NCI-H146 (cell line): ENCODE results near the gene GLTPD2.

ENCODE experiments used
- DNase-seq: peaks from one replicate; lab custom pipeline; 2025; lab: John Stamatoyannopoulos, UW

Gene GLTPD2

GRCh38 chr17:4788807-4789700 is at the start of gene GLTPD2:
GLTPD2 (plus strand) TSS chr17:4788964; CDS start chr17:4789012, 48 bp downstream.
- no peak for DNase-seq

GRCh38 chr17:4739122-4740024 is 49.4 kb upstream of the GLTPD2 start, which contains the start of the genes CXCL16 and ZMYND15:
CXCL16 (minus strand) TSS chr17:4739928; CDS start chr17:4739339, 589 bp downstream.
ZMYND15 (plus strand) TSS chr17:4739833; CDS start chr17:4740549, 716 bp downstream.
- peak; percentile 34 for DNase-seq

DNA sequence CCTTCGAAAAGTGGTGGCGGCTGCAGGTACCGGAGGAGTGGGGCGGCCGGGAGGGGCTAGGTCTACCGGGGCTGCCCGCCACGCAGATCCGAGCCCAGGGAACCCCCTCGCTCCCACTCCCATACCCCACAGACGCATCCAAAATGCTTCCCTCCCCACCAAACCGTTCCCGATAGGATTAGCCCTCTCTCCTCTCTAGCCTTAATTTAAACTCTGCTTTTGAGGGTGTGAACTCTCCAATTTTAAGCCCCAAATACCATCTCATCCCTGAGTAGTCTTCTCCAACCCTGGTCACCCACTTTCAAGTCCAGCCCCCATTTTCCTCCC is 48.8 kb upstream of the GLTPD2 start:
- DNase-seq: no peak

DNA sequence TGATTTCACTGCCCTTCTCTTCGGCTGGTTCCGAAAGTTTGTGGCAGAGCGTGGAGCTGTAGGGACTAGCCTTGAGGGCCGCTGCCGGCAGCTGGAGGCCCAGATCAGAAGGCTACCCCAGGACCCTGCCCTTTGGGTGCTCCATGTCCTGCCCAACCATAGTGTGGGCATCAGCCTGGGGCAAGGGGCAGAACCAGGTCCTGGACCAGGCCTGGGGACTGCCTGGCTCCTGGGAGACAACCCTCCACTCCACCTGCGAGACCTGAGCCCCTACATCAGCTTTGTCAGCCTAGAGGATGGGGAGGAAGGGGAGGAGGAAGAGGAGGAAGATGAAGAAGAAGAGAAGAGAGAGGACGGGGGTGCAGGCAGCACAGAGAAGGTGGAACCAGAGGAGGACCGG is 48.2 kb upstream of the GLTPD2 start:
- DNase-seq: no peak

DNA sequence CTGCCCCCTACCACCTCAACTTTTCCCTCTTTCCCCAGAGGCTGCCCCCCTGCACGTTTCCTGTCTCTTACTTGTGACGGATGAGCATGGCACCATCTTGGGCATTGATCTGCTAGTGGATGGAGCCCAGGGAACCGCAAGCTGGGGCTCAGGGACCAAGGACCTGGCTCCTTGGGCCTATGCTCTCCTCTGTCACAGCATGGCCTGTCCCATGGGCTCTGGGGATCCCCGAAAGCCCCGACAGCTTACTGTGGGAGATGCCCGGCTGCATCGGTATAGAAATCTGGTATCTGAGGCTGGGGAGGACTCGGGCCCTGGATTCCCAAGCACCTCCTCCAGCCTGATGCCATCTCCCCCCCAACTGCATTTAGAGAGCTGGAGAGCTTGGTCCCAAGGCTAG is 47.2 kb upstream of the GLTPD2 start:
- DNase-seq: no peak

GRCh38 chr17:4742133-4742532 is 46.6 kb upstream of the GLTPD2 start:
- DNase-seq: no peak

GRCh38 chr17:4742629-4743028 is 46.1 kb upstream of the GLTPD2 start:
- DNase-seq: no peak

DNA sequence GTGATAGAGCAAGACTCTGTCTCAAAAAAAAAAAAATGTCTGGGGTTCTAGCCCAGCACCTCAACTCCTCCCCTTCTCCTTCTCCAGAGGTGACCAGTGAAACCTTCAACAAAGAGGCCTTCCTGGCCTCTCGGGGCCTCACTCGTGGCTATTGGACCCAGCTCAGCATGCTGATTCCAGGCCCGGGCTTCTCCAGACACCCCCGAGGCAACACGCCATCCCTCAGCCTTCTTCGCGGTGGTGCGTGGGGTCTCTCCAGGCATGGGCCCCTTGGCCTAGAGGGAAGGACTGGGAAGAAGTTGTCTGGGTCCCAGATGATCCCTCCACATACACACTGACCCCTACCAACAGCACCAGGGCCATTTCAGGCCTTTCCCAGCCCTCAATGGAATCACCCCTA is 45.5 kb upstream of the GLTPD2 start:
- DNase-seq: no peak

DNA sequence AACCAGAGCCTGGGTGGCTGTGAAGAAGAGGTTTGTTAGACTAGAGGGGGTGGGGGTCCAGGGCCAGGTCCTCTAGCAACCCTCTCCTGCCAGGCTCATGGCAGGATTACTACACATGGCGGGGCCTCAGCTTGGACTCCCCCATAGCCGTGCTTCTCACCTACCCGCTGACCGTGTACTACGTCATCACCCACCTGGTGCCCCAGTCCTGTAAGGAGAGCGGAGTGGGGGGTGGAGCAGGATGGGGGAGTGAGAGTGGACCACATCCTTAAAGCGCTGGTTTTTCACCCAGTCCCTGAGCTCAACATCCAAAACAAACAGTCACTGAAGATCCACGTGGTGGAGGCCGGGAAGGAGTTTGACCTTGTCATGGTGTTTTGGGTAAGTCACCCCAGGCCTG is 44.9 kb upstream of the GLTPD2 start:
- no peak for DNase-seq

DNA sequence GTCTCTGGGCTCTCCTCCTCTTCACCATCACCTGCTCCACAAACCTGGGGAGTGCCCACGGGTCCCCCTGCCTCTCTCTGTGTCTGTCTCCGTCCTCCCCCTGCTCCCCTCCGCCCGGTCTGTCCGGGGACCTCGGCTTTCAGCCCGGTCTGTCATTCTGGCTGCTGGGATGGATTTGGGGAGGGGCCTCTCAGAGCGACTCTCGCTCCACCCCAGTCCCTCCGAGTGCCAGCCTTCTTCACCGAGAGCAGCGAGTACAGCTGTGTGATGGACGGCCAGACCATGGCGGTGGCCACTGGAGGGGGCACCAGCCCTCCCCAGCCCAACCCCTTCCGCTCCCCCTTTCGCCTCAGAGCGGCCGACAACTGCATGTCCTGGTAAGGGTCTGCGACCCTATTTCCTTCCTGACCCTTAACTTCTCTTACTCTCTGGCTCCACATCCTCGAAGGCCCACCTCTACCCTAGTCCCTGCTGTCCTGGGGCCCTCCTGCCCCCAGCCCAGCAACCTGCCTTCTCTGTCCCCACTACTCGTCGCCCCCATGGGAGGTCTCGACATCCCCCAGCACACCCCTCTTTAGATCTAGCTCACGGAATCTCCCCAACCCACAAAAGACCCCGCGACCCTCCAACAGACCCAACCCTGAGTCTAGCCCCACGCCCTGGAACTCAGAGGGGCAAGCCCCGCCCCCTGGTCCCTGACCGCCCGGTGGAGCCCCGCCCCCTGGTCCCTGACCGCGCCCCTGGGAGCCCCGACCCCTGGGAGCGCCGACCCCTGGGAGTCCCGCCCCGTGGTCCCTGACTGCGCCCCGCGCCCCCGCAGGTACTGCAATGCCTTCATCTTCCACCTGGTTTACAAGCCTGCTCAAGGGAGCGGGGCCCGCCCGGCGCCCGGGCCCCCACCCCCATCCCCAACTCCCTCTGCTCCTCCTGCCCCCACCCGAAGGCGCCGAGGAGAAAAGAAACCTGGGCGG is 43.5 kb upstream of the GLTPD2 start:
- DNase-seq: peak; percentile 16

DNA sequence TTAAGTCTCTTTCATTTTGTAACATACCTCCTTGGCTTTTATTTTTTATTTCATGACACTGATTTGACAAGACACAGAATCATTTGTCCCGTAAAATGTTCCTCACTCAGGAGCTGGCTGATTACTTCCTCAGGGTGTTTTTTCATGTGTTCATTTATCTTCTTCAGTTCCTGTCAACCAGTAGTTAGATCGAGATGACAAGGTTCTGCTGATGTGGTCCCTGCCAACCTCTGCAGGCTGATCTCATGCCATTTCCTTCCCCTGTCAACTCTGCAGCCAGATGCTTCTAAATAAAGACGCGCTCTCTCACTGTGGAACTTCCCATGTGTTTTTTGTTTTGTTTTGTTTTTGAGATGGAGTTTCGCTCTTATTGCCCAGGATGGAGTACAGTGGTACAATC is 40.9 kb upstream of the GLTPD2 start:
- DNase-seq: no peak

GRCh38 chr17:4748686-4749085 is 40.1 kb upstream of the GLTPD2 start:
- no peak for DNase-seq

- DNase-seq: no peak
These were observed 38.2 kb upstream of the GLTPD2 start for GRCh38 chr17:4750606-4751005.

- DNase-seq: no peak
These were observed 36.8 kb upstream of the GLTPD2 start for GRCh38 chr17:4751932-4752331.

- no peak for DNase-seq
These were observed 35.4 kb upstream of the GLTPD2 start for GRCh38 chr17:4753392-4753791.

- no peak for DNase-seq
These were observed 29.0 kb upstream of the GLTPD2 start for GRCh38 chr17:4759776-4760236.

DNA sequence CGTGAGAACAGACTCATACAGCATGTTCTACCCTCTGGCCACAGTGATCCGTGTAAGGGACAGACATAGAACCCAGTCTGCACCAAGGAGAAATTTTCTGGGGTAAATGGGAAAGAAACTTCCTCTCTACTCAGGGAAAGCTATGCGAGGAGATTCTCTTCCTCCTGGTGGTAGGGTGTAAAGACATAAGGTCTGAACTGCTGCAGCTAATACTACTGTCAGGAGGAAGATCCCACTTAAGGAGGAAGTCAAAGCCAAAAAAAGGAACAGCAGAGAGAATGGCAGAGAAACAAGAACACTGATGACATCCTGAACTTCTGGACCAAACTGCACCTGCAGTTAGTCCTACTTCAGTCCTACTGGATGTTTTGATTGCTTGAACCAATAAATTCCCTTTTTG is 24.2 kb upstream of the GLTPD2 start:
- no peak for DNase-seq

DNA sequence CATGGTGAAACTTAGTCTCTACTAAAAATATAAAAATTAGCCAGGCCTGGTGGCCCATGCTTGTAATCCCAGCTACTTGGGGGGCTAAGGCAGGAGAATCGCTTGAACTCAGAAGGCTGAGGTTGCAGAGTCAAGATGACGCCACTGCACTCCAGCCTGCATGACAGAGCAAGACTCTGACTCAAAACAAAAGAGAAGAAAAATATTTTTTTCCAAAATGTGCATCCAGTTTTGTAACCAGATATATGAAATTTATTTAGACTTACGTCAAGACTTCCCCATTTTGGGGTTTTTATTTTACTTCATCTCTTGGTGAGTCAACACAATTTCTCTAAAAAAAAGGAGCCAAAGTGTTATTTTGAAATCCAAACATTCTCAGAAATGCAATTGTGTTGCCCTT is 22.6 kb upstream of the GLTPD2 start:
- no peak for DNase-seq

- no peak for DNase-seq
These were observed 22.0 kb upstream of the GLTPD2 start for GRCh38 chr17:4766723-4767122.

DNA sequence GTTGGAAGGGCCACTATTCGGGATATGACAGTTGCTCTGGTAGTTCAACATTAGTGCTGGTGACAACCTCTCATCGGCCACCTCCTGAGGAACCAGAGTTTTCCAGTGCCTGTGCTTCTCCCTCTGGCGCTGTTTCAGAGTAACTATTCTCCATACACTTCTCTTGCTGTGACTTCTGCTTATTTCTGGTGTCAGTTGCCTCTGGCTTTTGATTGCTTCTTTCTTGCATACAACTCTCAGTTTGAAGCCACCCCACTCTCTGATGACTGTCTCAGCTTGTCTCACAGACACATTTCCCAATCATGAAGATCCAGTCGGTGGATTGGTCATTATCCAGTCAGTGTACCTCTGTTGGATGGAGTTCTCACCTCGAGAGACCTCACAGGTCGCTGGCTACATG is 20.5 kb upstream of the GLTPD2 start:
- no peak for DNase-seq

DNA sequence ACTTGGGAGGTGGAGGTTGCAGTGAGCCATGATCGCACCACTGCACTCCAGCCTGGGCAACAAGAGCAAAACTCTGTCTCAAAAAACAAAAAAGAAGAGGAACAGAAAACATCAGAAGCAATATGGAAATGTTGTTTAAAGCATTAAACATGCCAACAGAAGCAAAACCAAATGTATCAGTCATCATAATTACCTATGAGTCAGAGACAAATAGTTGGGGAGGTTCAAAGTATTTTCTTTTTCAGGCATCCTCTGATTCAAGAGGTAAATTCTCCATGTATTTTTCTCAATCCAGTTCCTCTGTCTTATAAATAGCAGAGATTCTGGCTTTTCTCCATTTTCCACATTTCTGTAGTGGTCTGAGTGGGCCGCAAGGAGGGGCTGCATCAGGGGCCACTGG is 19.1 kb upstream of the GLTPD2 start:
- no peak for DNase-seq
